ENCODE data around the gene GMCL1.

Gene GMCL1, protein sequence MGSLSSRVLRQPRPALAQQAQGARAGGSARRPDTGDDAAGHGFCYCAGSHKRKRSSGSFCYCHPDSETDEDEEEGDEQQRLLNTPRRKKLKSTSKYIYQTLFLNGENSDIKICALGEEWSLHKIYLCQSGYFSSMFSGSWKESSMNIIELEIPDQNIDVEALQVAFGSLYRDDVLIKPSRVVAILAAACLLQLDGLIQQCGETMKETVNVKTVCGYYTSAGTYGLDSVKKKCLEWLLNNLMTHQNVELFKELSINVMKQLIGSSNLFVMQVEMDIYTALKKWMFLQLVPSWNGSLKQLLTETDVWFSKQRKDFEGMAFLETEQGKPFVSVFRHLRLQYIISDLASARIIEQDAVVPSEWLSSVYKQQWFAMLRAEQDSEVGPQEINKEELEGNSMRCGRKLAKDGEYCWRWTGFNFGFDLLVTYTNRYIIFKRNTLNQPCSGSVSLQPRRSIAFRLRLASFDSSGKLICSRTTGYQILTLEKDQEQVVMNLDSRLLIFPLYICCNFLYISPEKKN

GRCh38 chr2:69829256-69830044 lies at the start of gene GMCL1:
Gene GMCL1, plus strand, starts transcription at chr2:69829660. Its CDS starts 233 bp downstream, at chr2:69829893.
- TF ChIP-seq GATA2 (IDR thresholded peaks at IDR 0.05; ENCODE audit: low read depth, low read length) = no peak; the same call in 1 of the 2 replicates
- TF ChIP-seq GATA3 (IDR thresholded peaks at IDR 0.05; ENCODE audit: low read depth, low read length) = no peak

GRCh38 chr2:69780921-69781320 lies 48.5 kb upstream of the GMCL1 start:
- TF ChIP-seq GATA2 (IDR thresholded peaks at IDR 0.05; ENCODE audit: low read depth, low read length) (no peak), GATA3 (IDR thresholded peaks at IDR 0.05; ENCODE audit: low read depth, low read length) (no peak)

GRCh38 chr2:69781321-69782248 lies 47.9 kb upstream of the GMCL1 start:
- TF ChIP-seq GATA2 (IDR thresholded peaks at IDR 0.05; ENCODE audit: low read depth, low read length) = no peak
- TF ChIP-seq GATA3 (IDR thresholded peaks at IDR 0.05; ENCODE audit: low read depth, low read length) = no peak

- TF ChIP-seq GATA2 (IDR thresholded peaks at IDR 0.05; ENCODE audit: low read depth, low read length) (no peak), GATA3 (IDR thresholded peaks at IDR 0.05; ENCODE audit: low read depth, low read length) (no peak)
These were observed 45.2 kb upstream of the GMCL1 start for GRCh38 chr2:69784228-69784627.

GRCh38 chr2:69785358-69785757 lies 44.1 kb upstream of the GMCL1 start:
- TF ChIP-seq GATA3 (IDR thresholded peaks at IDR 0.05; ENCODE audit: low read depth, low read length) (no peak), GATA2 (IDR thresholded peaks at IDR 0.05; ENCODE audit: low read depth, low read length) (no peak)

DNA sequence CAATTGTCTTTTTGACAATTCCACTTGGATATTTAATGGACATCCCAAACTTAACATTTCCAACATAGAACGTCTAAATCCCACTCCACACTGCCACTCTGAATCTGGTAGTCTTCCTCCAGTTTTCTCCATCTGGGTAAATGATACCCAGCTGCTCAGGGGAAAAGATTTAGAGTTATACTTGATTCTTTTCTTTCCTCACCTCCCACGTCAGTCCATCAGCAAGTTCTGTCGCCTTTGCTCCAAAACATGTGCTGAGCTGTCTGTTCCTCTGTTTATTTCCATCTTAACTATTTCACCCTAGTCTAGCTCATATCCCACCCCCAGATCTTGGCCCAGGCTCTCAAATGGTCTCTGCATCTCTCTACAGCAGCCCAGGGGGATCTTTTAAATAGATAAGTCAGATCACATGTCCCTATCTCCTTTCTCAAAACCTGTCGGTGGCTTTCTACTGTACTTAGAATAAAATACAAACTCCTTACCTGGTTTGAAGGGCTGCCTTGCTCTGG lies 43.4 kb upstream of the GMCL1 start:
- no peak for TF ChIP-seq GATA2 (IDR thresholded peaks at IDR 0.05; ENCODE audit: low read depth, low read length)

DNA sequence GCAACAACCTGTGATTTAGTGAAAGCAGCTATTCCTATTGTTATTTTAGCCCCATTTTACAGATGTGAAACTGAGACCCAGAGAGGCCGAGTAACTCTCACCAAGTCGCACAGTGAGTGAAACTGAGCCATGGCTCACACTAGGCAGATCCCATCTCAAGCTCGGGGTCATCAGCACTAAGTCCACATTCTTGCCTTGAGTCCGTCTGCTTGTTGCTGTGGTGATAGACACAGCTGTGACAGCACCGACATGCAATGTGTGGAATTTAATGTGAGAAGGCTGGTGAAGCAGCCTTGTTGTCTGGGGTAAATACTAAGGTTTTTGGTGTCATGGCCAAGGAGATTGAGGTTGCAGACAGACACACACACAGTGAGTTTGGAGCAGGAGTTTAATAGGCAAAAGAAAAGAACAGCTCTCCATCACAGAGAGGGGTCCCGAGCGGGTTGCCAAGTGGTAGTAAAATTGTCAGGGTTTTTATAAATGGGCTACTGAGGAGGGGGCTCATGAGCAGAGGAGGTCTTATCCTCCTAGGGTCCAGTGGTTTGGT lies 40.2 kb upstream of the GMCL1 start:
- TF ChIP-seq GATA3 (IDR thresholded peaks at IDR 0.05; ENCODE audit: low read depth, low read length) = no peak
- TF ChIP-seq GATA2 (IDR thresholded peaks at IDR 0.05; ENCODE audit: low read depth, low read length) = no peak

GRCh38 chr2:69789772-69790600 lies 39.5 kb upstream of the GMCL1 start:
- TF ChIP-seq GATA2 (IDR thresholded peaks at IDR 0.05; ENCODE audit: low read depth, low read length) (no peak), GATA3 (IDR thresholded peaks at IDR 0.05; ENCODE audit: low read depth, low read length) (no peak)

DNA sequence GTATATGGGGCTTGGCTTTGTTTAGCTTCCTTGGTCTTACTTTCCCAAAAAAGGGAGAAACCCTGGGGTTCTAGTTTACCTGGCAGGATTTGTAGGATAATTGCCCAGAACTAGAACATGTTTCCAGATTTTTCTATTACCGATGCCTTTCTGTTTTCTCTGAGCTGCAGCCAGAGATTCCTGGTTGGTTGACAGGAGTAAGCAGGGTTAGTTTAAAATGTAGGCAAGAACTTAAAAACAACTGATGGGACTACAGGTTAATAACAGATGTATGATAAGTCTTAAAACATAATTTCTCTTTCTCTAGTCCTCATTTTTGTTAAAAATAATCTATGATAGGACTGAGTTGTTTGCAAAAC lies 38.9 kb upstream of the GMCL1 start:
- no peak for TF ChIP-seq GATA2 (IDR thresholded peaks at IDR 0.05; ENCODE audit: low read depth, low read length)
- no peak for TF ChIP-seq GATA3 (IDR thresholded peaks at IDR 0.05; ENCODE audit: low read depth, low read length)

DNA sequence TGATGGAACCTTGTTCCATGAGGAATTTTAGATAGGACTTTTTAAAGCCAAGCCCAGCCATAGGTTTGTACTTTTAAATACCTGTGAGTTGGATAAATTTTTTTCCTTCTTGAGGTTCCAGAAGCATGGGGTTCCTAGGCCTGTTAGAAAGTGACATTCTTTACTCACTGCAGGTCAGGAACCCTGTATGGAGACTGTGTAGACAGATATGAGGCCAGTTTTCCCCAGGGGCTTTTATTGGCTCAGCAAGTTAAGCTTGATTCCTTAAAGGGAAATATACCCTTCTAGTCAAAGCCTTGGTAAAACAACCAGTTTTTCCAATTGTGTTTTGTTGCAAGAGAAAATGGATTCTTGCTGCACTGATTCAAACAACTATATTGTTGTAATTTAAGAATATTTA lies 38.4 kb upstream of the GMCL1 start:
- no peak for TF ChIP-seq GATA3 (IDR thresholded peaks at IDR 0.05; ENCODE audit: low read depth, low read length)
- no peak for TF ChIP-seq GATA2 (IDR thresholded peaks at IDR 0.05; ENCODE audit: low read depth, low read length)

DNA sequence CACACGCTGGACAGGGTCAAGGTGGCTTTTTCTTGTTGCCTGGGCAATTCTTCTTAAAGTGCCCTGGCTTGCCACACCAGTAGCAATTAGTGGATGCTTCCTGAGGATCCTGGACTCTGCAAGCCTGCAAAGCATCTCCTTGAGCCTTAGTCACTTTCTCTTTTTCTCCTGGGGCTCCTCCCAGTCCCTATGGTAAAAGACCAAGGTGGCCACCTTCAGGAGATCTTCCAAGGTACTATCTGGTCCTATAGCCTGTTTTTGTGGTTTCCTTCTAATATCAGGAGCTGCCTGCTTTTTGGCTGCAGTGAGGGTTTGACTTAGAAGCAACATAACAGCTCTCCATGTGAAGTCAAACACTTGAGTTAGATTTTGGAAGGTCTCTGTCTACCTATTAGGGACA lies 33.3 kb upstream of the GMCL1 start:
- TF ChIP-seq GATA2 (IDR thresholded peaks at IDR 0.05; ENCODE audit: low read depth, low read length) (no peak), GATA3 (IDR thresholded peaks at IDR 0.05; ENCODE audit: low read depth, low read length) (no peak)

DNA sequence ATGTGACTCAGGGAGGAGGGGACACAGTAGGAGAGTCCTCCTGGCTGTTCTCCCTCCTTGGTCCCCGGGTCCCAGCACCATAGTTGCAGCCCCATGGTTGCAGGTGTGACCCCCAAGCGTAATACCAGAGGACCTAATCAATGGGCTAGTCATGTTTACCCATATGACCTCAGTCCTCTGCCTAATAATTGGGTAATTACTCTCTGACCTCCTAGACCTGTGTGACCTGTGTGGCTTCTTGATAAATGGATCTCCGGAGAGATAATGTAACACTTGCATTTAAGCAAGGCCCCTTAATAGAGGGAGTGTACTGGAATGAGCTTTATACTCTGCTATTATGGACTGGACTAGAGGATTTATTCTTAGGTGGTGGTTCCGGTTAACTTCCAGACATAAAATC lies 32.2 kb upstream of the GMCL1 start:
- TF ChIP-seq GATA3 (IDR thresholded peaks at IDR 0.05; ENCODE audit: low read depth, low read length) (no peak), GATA2 (IDR thresholded peaks at IDR 0.05; ENCODE audit: low read depth, low read length) (no peak)
